ENCODE measurements around the gene NFATC2IP.
"Not testable (repeated sequence)": the region's sequence is repeated elsewhere in the genome, so short reads cannot be mapped to it uniquely, and the experiment has no call there.

NFATC2IP gene

DNA sequence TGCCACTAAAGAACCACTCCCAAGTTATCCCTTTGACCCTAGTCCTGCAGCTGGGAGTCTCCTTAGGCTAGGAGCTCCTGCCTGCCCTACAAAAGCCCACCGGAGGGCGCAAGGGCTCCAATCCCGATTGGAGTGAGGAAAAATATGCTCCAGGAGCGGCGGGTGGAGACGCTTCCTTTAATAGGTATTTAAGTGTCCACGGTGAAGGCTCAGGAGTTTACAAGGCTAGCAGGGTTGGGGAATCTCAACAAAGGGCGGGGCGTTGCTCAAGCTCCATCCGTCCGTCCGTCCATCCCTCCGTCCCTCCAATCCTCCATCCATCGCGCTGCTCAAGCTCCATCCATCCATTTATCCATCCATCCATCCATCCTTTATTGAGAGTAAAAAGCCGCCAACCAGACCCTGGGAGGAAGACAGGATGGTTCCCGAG is 23.3 kb downstream of the NFATC2IP start:
- Histone ChIP-seq H3K4me1 (ENCODE audit: insufficient read depth, low read length) (0 out of 2 replicates have a peak, but pooled peaks cover 3% of the 10 kb centered on the region), H3K9me3 (ENCODE audit: control insufficient read depth, insufficient read depth, low read length) (no peaks in the 10 kb centered on the region), H3K36me3 (ENCODE audit: insufficient read depth, low read length) (no peaks in the 10 kb centered on the region), H3K9ac (ENCODE audit: low read depth, low read length) (peak overlapping the region; percentile 95)

DNA sequence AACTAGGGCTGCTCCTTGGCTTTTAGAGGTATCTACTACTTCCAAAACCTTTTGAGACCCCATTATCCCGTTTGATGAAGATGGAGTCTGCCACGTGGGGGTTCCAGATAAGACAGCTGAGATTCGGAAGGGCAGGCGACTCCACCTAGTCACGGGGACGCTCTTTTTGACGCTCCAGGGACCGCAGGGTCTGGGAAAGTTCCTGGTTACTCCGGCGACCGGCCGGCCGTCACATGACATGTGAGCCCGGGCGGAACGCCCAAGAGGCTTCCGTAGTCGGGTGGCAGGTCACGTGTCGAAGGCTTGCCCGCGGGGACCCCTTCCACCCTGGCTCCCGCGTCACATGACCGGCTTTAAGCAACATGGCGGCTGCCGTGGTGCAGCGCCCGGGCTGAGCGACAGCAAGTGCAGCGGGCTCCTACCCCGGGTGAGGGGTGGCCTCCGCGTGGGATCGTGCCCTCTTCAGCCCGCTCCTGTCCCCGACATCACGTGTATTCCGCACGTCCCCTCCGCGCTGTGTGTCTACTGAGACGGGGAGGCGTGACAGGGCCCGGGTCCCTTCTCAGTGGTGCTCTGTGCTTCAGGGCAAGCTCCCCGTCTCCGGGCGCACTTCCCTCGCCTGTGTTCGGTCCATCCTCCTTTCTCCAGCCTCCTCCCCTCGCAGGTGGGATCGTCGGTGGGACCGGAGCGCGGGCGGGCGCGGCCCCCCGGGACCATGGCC is 23.9 kb downstream of the NFATC2IP start, which contains the start of gene SPNS1:
Gene SPNS1 (plus strand): TSS at position 342 of the 721 bp plus-strand sequence. CDS start 374 bp downstream, at position 716.
- Histone ChIP-seq H3K9ac (ENCODE audit: low read depth, low read length) (peak within 1 kb of the TSS; percentile 95), H3K36me3 (ENCODE audit: insufficient read depth, low read length) (no peaks in the 10 kb centered on the region), H3K4me1 (ENCODE audit: insufficient read depth, low read length) (0 out of 2 replicates have a peak, but pooled peaks cover 3% of the 10 kb centered on the region), H3K9me3 (ENCODE audit: control insufficient read depth, insufficient read depth, low read length) (no peaks in the 10 kb centered on the region)

DNA sequence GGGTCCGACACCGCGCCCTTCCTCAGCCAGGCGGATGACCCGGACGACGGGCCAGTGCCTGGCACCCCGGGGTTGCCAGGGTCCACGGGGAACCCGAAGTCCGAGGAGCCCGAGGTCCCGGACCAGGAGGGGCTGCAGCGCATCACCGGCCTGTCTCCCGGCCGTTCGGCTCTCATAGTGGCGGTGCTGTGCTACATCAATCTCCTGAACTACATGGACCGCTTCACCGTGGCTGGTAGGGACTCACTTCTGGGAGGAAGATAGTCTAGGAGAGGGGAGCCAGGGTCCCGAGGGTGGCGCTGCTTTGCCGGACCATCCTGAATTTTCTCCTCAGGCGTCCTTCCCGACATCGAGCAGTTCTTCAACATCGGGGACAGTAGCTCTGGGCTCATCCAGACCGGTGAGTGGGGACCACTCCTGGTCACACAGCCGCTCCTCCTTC is 24.4 kb downstream of the NFATC2IP start:
- 0 out of 2 replicates have a peak, but pooled peaks cover 3% of the 10 kb centered on the region for H3K4me1 ChIP-seq (ENCODE audit: insufficient read depth, low read length)
- no peaks in the 10 kb centered on the region for H3K36me3 ChIP-seq (ENCODE audit: insufficient read depth, low read length)
- peak overlapping the region; percentile 95 for H3K9ac ChIP-seq (ENCODE audit: low read depth, low read length)
- no peaks in the 10 kb centered on the region for H3K9me3 ChIP-seq (ENCODE audit: control insufficient read depth, insufficient read depth, low read length)

DNA sequence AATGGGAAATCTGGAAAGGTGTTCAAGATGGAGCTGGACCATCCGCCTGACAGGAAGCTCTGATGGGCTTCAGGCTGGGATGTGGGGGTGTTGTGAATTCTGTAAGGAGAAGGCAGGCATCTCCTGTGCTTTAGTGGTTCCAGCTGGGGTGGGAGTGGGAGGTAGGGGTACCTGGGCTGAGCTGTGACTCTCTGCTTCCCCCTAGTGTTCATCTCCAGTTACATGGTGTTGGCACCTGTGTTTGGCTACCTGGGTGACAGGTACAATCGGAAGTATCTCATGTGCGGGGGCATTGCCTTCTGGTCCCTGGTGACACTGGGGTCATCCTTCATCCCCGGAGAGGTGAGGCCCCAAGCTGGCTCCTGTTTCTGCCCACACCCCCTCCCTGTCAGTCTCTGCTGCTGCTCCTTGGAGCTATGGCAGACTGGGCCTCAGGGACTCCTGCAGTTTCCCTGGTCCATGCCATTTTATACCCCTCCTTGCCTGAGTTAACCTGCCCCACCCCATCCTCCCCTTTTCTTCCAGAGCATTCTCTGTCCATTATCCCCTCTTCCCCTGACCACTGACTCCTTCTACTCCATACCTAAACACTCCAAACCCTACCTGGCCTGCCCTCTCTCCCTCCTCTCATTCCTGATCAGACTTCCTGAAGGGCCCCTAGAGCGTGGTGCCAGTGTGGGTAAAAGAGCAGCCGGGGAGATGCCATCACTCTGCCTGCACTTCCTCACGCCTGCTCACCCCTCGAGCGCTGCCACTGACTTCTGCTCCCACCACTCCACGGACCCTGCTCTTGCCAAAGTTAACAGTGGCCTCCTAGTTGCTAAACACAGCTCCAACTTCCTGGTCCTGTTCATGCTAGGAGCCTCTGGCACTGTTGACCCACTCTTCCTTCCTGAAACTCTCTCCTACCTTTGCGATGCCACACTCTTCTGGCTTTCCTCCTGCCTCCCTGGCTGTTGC is 27.2 kb downstream of the NFATC2IP start:
- Histone ChIP-seq H3K4me1 (ENCODE audit: insufficient read depth, low read length) (0 out of 2 replicates have a peak, but pooled peaks cover 3% of the 10 kb centered on the region), H3K36me3 (ENCODE audit: insufficient read depth, low read length) (no peaks in the 10 kb centered on the region), H3K9me3 (ENCODE audit: control insufficient read depth, insufficient read depth, low read length) (peaks cover 6% of the 10 kb centered on the region; the same call in 1 of the 2 replicates), H3K9ac (ENCODE audit: low read depth, low read length) (no peak overlapping the region)

DNA sequence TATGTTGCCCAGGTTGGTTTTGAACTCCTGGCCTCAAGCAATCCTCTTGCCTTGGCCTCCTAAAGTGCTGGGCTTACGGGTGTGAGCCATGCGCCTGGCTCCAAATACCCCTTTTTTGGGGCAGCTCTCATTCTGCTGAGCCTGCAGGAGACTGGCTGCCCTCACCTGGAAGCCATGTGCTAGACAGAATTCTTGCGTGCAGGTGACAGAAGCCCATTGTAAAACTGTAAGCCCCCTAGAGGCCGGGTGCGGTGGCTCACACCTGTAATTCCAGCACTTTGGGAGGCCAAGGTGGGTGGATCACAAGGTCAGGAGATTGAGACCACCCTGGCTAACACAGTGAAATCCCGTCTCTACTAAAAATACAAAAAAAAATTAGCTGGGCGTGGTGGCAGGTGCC is 29.6 kb downstream of the NFATC2IP start:
- H3K4me1 ChIP-seq (ENCODE audit: insufficient read depth, low read length); H3K36me3 ChIP-seq (ENCODE audit: insufficient read depth, low read length); H3K9ac ChIP-seq (ENCODE audit: low read depth, low read length); H3K9me3 ChIP-seq (ENCODE audit: control insufficient read depth, insufficient read depth, low read length): not testable (repeated sequence)

DNA sequence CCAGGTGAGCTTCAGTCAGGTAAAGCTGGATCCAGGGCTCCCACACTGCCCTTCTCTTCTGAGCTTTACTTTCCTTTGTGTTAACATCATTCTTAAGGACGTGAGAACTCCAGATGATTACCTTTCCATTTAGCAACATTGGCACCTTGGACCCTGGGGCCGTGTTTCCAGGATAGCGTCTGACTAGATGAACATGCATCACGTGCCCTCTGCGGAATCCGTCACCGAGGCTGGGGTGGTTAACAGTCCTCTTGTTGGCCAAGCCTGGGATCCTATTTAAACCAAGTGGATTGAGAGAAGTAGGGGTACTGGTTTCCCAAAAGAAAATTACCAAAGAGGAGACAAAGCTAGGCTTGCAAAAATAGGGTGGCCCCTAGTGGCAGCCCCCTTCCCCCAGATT is 30.2 kb downstream of the NFATC2IP start:
- H3K9me3 ChIP-seq (ENCODE audit: control insufficient read depth, insufficient read depth, low read length), result peaks cover 6% of the 10 kb centered on the region; the same call in 1 of the 2 replicates
- no peaks in the 10 kb centered on the region for H3K36me3 ChIP-seq (ENCODE audit: insufficient read depth, low read length)
- no peaks in the 10 kb centered on the region for H3K4me1 ChIP-seq (ENCODE audit: insufficient read depth, low read length)

DNA sequence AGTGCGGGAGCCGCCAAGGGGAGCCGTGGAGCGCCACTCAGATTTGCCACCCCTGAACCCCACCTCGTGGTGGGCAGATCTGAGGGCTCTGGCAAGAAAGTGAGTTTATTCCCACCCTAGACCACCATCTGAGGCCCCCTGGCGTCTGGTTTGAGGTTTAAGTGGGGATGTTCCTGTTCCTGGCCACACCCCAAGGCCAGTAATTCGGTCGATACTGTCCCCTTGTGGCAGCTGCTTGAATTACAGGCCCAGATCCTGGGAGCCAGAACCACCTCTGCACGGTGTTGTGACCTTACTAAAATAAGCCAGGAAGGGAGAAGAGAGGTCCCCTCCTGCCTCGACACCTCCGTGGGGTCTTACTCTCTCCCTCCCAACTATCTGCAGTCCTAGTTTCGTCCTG is 30.8 kb downstream of the NFATC2IP start:
- peaks cover 6% of the 10 kb centered on the region; the same call in 1 of the 2 replicates for H3K9me3 ChIP-seq (ENCODE audit: control insufficient read depth, insufficient read depth, low read length)
- H3K9ac ChIP-seq (ENCODE audit: low read depth, low read length), result no peak overlapping the region
- no peaks in the 10 kb centered on the region for H3K4me1 ChIP-seq (ENCODE audit: insufficient read depth, low read length)
- H3K36me3 ChIP-seq (ENCODE audit: insufficient read depth, low read length), result no peaks in the 10 kb centered on the region

More for the DNA sequence above, 30.2 kb downstream of the NFATC2IP start:
- H3K9ac ChIP-seq (ENCODE audit: low read depth, low read length), result no peak overlapping the region

DNA sequence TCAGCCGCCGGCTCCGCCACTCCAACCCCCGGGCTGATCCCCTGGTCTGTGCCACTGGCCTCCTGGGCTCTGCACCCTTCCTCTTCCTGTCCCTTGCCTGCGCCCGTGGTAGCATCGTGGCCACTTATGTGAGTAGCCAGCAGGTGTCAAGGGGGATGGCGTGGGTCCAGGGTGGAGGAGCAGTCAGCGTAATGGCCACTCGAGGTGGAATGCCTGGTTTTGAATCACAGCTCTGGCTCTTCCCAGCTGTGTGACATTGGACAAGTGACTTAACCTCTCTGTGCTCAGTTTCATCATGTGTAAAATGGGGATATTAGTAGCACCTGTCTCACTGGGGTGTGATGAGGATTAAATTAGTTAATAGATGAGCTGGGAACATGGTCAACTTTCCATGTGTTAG is 31.7 kb downstream of the NFATC2IP start:
- H3K4me1 ChIP-seq (ENCODE audit: insufficient read depth, low read length), result no peaks in the 10 kb centered on the region
- H3K36me3 ChIP-seq (ENCODE audit: insufficient read depth, low read length), result no peaks in the 10 kb centered on the region; the same call in none of the 2 replicates
- peaks cover 6% of the 10 kb centered on the region; the same call in 1 of the 2 replicates for H3K9me3 ChIP-seq (ENCODE audit: control insufficient read depth, insufficient read depth, low read length)
- no peak overlapping the region for H3K9ac ChIP-seq (ENCODE audit: low read depth, low read length)

DNA sequence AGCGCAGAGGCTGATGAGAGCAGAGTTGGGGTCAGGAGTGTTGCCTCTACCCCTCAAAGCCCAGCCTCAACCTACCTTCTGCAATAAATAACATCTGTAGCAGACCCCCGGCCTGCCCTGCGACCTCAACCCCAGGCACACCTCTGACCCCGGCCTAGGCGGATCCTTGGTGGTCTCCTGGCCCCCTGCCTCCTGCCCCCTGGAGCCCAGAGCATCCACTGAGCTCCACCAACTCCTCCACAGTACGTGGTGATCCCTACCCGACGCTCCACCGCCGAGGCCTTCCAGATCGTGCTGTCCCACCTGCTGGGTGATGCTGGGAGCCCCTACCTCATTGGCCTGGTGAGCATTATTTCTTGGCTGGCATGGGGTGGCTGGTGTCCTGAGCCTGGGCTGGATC is 32.2 kb downstream of the NFATC2IP start:
- no peaks in the 10 kb centered on the region for H3K4me1 ChIP-seq (ENCODE audit: insufficient read depth, low read length)
- H3K9me3 ChIP-seq (ENCODE audit: control insufficient read depth, insufficient read depth, low read length), result peaks cover 6% of the 10 kb centered on the region; the same call in 1 of the 2 replicates
- H3K9ac ChIP-seq (ENCODE audit: low read depth, low read length), result no peak overlapping the region
- no peaks in the 10 kb centered on the region; the same call in none of the 2 replicates for H3K36me3 ChIP-seq (ENCODE audit: insufficient read depth, low read length)

DNA sequence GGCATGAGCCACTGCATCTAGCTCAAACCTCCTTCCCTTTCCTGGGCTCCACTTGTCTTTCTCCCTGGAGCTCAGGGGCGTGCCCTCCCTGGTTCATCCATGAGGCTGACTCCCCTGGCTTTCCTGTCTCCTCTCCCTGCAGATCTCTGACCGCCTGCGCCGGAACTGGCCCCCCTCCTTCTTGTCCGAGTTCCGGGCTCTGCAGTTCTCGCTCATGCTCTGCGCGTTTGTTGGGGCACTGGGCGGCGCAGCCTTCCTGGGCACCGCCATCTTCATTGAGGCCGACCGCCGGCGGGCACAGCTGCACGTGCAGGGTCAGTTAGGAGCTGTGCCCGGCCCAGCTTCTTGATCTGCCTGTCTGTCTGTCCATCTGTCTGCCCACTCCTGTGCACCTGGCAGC is 32.9 kb downstream of the NFATC2IP start:
- Histone ChIP-seq H3K36me3 (ENCODE audit: insufficient read depth, low read length) (no peaks in the 10 kb centered on the region; the same call in none of the 2 replicates), H3K9ac (ENCODE audit: low read depth, low read length) (no peak overlapping the region), H3K4me1 (ENCODE audit: insufficient read depth, low read length) (no peaks in the 10 kb centered on the region), H3K9me3 (ENCODE audit: control insufficient read depth, insufficient read depth, low read length) (peaks cover 6% of the 10 kb centered on the region; the same call in 1 of the 2 replicates)

DNA sequence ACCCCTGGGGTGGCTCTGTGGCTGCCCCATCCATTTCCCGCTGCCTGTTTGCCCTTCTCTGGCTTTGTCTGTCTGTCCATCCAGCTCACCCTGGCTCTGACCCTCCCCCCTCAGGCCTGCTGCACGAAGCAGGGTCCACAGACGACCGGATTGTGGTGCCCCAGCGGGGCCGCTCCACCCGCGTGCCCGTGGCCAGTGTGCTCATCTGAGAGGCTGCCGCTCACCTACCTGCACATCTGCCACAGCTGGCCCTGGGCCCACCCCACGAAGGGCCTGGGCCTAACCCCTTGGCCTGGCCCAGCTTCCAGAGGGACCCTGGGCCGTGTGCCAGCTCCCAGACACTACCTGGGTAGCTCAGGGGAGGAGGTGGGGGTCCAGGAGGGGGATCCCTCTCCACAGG is 33.4 kb downstream of the NFATC2IP start:
- peaks cover 6% of the 10 kb centered on the region; the same call in 1 of the 2 replicates for H3K9me3 ChIP-seq (ENCODE audit: control insufficient read depth, insufficient read depth, low read length)
- H3K4me1 ChIP-seq (ENCODE audit: insufficient read depth, low read length), result no peaks in the 10 kb centered on the region
- H3K9ac ChIP-seq (ENCODE audit: low read depth, low read length), result no peak overlapping the region
- no peaks in the 10 kb centered on the region; the same call in none of the 2 replicates for H3K36me3 ChIP-seq (ENCODE audit: insufficient read depth, low read length)

DNA sequence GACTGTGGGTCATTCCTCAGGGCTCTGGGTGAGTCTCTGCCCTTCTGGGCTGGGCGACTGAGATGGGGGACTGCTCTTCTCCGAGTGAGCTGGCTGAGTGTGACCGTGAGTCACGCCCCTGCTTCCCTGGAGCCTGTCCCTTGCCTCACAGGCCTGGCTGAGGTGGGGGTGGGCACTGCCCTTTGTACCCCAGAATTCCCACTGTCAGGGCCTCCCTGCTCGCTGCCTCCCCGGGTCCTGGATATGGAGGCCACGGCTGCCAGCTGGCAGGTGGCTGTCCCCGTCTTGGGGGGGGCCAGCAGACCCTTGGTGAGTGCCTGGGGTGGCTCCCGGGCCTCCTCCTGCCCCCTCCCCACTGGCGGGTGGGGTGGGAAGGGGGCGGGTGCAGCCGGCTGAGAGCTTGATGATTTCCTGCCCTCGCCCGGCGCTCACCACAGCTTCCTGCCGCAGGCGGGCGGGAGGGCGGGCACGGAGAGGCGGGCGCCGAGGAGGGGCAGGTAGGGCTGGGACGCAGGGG is 33.9 kb downstream of the NFATC2IP start, which contains the start of gene LAT:
Gene LAT (plus strand): TSS at position 434 of the 517 bp plus-strand sequence. CDS start 366 bp downstream, outside the sequence.
- no peak within 1 kb of the TSS for H3K9ac ChIP-seq (ENCODE audit: low read depth, low read length)
- no peaks in the 10 kb centered on the region; the same call in none of the 2 replicates for H3K36me3 ChIP-seq (ENCODE audit: insufficient read depth, low read length)
- H3K4me1 ChIP-seq (ENCODE audit: insufficient read depth, low read length), result no peaks in the 10 kb centered on the region
- peaks cover 6% of the 10 kb centered on the region; the same call in 1 of the 2 replicates for H3K9me3 ChIP-seq (ENCODE audit: control insufficient read depth, insufficient read depth, low read length)

DNA sequence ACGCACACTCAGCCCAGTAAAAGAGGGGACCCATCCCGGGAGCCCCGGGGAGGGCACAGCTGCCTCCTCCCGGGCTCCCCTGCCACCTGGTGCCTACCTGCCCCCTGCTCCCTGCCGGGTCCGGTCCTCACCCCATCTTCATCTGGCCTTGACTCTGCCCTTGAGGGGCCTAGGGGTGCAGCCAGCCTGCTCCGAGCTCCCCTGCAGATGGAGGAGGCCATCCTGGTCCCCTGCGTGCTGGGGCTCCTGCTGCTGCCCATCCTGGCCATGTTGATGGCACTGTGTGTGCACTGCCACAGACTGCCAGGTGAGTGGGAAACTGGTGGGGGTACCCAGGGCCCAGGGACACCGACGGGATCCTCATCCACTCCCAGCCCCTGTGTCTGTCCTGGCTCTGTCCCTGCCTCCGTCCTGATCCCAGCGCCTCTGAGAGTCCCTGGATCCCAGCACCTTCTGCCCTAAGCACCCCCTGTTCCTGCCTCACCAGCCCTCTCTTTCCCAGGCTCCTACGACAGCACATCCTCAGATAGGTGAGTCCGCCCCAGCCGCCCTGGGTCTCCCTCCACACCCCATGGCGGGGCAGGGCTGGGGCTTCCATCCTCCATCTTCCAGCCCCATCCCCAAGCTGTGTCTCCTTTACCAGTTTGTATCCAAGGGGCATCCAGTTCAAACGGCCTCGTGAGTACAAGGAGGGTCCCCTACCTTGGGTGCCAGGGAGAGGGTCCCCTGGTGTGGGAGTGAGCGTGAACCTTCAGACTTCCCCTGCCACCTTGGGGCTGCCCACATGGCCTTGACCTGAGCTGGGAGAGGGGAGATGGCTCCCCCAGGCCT is 34.7 kb downstream of the NFATC2IP start:
- peaks cover 6% of the 10 kb centered on the region; the same call in 1 of the 2 replicates for H3K9me3 ChIP-seq (ENCODE audit: control insufficient read depth, insufficient read depth, low read length)
- no peak overlapping the region for H3K9ac ChIP-seq (ENCODE audit: low read depth, low read length)
- no peaks in the 10 kb centered on the region; the same call in none of the 2 replicates for H3K36me3 ChIP-seq (ENCODE audit: insufficient read depth, low read length)
- H3K4me1 ChIP-seq (ENCODE audit: insufficient read depth, low read length), result no peaks in the 10 kb centered on the region
